VCaP (cell line): Measurements from ENCODE around the gene GNS.

Experiments used
- H3K27ac ChIP-seq: fragments of 450-650 bp; 2 replicates; pipeline ENCODE4 v1.5.1; 2017
- CTCF ChIP-seq: fragments of 450-650 bp; conservative IDR thresholded peaks from 2 replicates; pipeline ENCODE4 v1.5.1; 2017; ENCODE audit warnings: mild to moderate bottlenecking, moderate library complexity

Gene GNS

DNA sequence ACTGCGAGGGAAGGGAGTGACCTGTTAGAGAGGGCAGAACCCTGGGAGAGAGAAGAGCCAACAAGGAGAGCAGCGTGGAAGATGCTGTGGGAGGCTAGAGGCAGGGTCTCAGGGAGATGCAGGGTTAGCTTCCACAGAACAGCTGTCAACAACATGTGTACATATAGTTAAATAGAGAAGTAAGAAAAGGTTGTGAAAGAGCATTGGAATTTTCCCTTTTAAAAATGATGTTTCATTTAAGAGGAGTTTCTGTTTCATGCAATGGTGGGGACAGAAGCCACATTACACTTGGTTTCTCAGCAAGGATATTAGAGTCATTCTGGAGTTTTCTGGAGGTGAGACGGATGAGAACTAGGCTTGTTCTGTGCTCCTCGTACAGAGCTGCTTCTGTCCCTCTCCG is 41.4 kb upstream of the GNS start:
- no peak overlapping the region for H3K27ac ChIP-seq
- TF ChIP-seq CTCF, result no peak

- no peak for TF ChIP-seq CTCF
- H3K27ac ChIP-seq, result no peak overlapping the region
Measured at GRCh38 chr12:64798165-64798564, 39.0 kb upstream of the GNS start.

DNA sequence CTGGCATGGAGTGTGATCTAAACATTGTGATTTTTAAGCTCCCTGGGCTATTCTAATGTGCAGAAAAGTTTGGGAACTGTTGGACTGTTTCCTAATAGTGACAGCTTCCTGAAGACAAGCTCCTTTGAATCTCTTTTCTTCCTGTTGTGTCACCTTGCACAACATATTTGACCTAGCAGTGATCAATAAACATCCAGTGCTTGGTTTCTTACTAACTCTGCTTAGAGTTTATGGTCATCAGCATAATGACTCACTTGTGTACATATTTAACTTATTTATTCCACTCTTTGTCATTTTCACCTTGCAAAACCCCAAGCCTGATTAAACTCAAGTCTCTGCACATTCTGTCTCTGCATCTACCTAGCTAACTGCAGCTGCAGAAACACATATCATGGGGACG is 38.0 kb upstream of the GNS start:
- no peak for TF ChIP-seq CTCF
- 0 out of 2 replicates have a peak overlapping the region, but pooled peaks have one; percentile 4 for H3K27ac ChIP-seq

- H3K27ac ChIP-seq, result peak overlapping the region; percentile 31; the same call in 1 of the 2 replicates
Measured at GRCh38 chr12:64796205-64796845, 37.1 kb upstream of the GNS start.

GRCh38 chr12:64794305-64794704 is 35.1 kb upstream of the GNS start:
- TF ChIP-seq CTCF, result no peak
- H3K27ac ChIP-seq, result peak overlapping the region; percentile 38; the same call in 1 of the 2 replicates

More at GRCh38 chr12:64796205-64796845, 37.1 kb upstream of the GNS start:
- TF ChIP-seq CTCF, result peak; percentile 96

GRCh38 chr12:64793610-64794009 is 34.4 kb upstream of the GNS start:
- TF ChIP-seq CTCF, result no peak
- H3K27ac ChIP-seq, result peak overlapping the region; percentile 38; the same call in 1 of the 2 replicates

DNA sequence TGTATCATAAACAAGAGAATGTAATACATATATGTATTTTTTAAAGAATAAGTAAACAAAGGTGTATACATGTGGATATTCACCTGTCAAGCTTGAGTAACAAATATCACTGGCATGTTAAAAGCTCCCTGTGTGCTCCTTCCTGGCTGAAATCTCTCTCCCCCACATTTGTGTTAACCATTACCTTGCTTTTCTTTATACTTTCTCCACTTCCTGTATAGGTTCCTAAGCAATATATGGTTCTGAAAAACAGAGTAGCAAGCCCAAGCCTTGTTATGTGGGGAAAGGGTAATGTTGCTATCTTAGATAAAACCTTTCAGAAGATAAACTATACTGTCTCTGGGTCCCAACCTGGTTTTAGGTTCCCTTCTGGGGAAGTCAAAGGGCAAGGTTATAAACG is 32.9 kb upstream of the GNS start:
- TF ChIP-seq CTCF, result no peak
- H3K27ac ChIP-seq, result no peak overlapping the region
